Left ventricle myocardium inferior (tissue), 1 donor: ENCODE results near the gene SSBP3. TPM values are rescaled to one million over a fixed set of nuclear protein-coding genes. Genes with fewer than 3 reads are reported as not detected.
A peak's percentile ranks its signal among the peaks of the same experiment; 100 is the strongest.
"Not testable (repeated sequence)": the region's sequence is repeated elsewhere in the genome, so short reads cannot be mapped to it uniquely, and the experiment has no call there.

Source experiments
- DNase-seq: peaks from one replicate; pipeline ENCODE4 v3.0.0-alpha.2; 2020
- H3K27ac ChIP-seq: fragments of 200-600 bp; replicated peaks from 2 replicates; pipeline ENCODE4 v1.8.0; 2021
- H3K27me3 ChIP-seq: fragments of 200-600 bp; 2 replicates; pipeline ENCODE4 v1.8.0; 2021; ENCODE audit warnings: low read depth
- H3K36me3 ChIP-seq: fragments of 200-600 bp; 2 replicates; pipeline ENCODE4 v1.8.0; 2021
- H3K4me1 ChIP-seq: fragments of 200-600 bp; 2 replicates; pipeline ENCODE4 v1.8.0; 2021
- H3K4me3 ChIP-seq: fragments of 200-600 bp; 2 replicates; pipeline ENCODE4 v1.8.0; 2021; ENCODE audit warnings: mild to moderate bottlenecking, moderate library complexity
- H3K9me3 ChIP-seq: fragments of 200-600 bp; replicated peaks from 2 replicates; pipeline ENCODE4 v1.8.0; 2021
- CTCF ChIP-seq: fragments of 200-600 bp; IDR thresholded peaks from 2 replicates; pipeline ENCODE4 v1.8.0; 2021; ENCODE audit warnings: antibody characterized with exemption, mild to moderate bottlenecking, borderline replicate concordance
- intact Hi-C: fragments of 100-400 bp; cut with micrococcal nuclease; formaldehyde crosslinking; loops from one replicate; pipeline ENCODE4 v1.11.0; 2022
- long read RNA-seq: library from polyadenylated mRNA; unstranded; transcript quantifications from one replicate; pipeline ENCODE4 v2.0.0, GENCODE V29; 2021
- total RNA-seq: library from RNA; stranded (reverse); fragmentation: NEBNext Ultra II Directional; extraction: Animal tissue kit (Norgen Biotek cat#: 25700); gene quantifications from one replicate; pipeline ENCODE4 v1.2.1, GENCODE V29; 2021
- donor health status: DM: no; HTN: yes; CAD: no; lungs with severe emphysema.

The SSBP3 gene
- 57.7 TPM for total RNA-seq
- long read RNA-seq, transcript SSBP3-203 (17 exons, 1,578 nt) = major isoform, 13 of 30 reads
- long read RNA-seq, partial matches to known transcripts = 9 of 30 reads
- long read RNA-seq, other reads (novel, unspliced or antisense) = 8 of 30 reads

- peak; percentile 38 for TF ChIP-seq CTCF
- Histone ChIP-seq H3K4me3 (peak within 1 kb of the TSS; percentile 95), H3K27me3 (no peaks in the 10 kb centered on the region), H3K27ac (peak within 1 kb of the TSS; percentile 93), H3K4me1 (peaks cover 69% of the 10 kb centered on the region), H3K36me3 (peaks cover 2% of the 10 kb centered on the region), H3K9me3 (no peaks in the 10 kb centered on the region)
- peak; percentile 94 for DNase-seq
- intact Hi-C loops = loop anchor here (10.0 kb wide), 1 partner anchor 102 kb away; no protein-coding TSS in a partner anchor
These were observed at the start of gene SSBP3 for GRCh38 chr1:54406339-54407153. SSBP3 (minus strand) TSS chr1:54406394.

- no peak overlapping the region for H3K4me3 ChIP-seq
- H3K27ac ChIP-seq = no peak overlapping the region
- no peaks in the 10 kb centered on the region for H3K27me3 ChIP-seq
- no peak for DNase-seq
- no peak for TF ChIP-seq CTCF
- no peaks in the 10 kb centered on the region for H3K36me3 ChIP-seq
- intact Hi-C loops = no loop called here
- H3K9me3 ChIP-seq = peaks cover 8% of the 10 kb centered on the region
- H3K4me1 ChIP-seq = no peaks in the 10 kb centered on the region
These were observed 47.3 kb upstream of the SSBP3 start for GRCh38 chr1:54453509-54453908.

DNA sequence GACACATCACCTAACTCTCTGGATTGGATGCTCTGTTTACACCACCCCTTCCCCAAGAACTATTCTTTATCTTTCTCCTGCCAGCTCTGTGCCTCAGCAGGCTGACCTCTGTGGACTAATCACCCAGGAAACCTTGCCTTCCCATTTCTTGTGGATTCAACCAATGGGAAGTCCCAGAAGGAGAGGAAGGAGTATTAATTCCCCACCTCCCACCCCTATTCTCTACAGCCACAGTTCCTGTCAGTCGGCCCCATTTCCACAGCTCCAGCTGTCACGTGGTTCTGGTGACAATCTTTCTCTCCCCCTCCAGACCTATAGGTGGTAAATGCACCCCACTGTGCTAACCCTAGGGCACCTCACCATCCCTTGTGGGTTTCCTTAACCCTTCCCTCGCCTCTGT, 46.8 kb upstream of the SSBP3 start:
- Histone ChIP-seq H3K36me3 (no peaks in the 10 kb centered on the region), H3K27me3 (no peaks in the 10 kb centered on the region), H3K9me3 (peaks cover 8% of the 10 kb centered on the region), H3K4me3 (no peak overlapping the region), H3K27ac (no peak overlapping the region), H3K4me1 (no peaks in the 10 kb centered on the region)
- intact Hi-C loops = no loop called here
- no peak for TF ChIP-seq CTCF
- DNase-seq = no peak

GRCh38 chr1:54449431-54449830, 43.2 kb upstream of the SSBP3 start:
- H3K27ac ChIP-seq, H3K27me3 ChIP-seq, H3K9me3 ChIP-seq, H3K4me3 ChIP-seq, intact Hi-C loops, H3K36me3 ChIP-seq, DNase-seq, H3K4me1 ChIP-seq: not testable (repeated sequence)

GRCh38 chr1:54448801-54449200, 42.6 kb upstream of the SSBP3 start:
- H3K36me3 ChIP-seq, H3K9me3 ChIP-seq, H3K4me3 ChIP-seq, H3K27ac ChIP-seq, intact Hi-C loops, DNase-seq, H3K4me1 ChIP-seq, H3K27me3 ChIP-seq: not testable (repeated sequence)

DNA sequence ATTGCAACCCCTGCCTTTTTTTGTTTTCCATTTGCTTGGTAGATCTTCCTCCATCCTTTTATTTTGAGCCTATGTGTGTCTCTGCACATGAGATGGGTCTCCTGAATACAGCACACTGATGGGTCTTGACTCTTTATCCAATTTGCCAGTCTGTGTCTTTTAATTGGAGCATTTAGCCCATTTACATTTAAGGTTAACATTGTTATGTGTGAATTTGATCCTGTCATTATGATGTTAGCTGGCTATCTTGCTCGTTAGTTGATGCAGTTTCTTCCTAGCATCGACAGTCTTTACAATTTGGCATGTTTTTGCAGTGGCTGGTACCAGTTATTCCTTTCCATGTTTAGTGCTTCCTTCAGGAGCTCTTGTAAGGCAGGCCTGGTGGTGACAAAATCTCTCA, 40.9 kb upstream of the SSBP3 start:
- intact Hi-C loops, H3K27ac ChIP-seq: not testable (repeated sequence)

DNA sequence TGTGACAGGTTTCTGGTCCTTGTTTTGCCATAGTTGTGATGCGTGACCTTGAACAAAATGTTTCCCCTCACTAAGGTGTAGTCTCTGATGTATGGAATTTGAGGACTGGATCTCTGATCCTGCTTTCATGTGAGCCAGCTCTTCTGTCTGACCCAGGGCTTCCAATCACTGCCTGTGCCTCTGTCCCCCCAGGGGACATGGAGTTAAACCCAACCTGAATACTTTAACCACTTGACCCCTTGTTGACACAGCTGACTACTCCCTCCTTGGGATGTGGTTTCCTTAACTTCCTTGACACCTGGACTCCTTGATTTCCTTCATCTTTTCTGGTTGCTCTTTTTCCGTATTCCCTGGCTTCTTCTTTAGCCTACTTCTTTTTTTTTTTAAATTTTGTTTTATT, 36.0 kb upstream of the SSBP3 start:
- no peaks in the 10 kb centered on the region for H3K27me3 ChIP-seq
- no peaks in the 10 kb centered on the region for H3K4me1 ChIP-seq
- no peak for DNase-seq
- H3K27ac ChIP-seq = no peak overlapping the region
- H3K4me3 ChIP-seq = no peak overlapping the region
- intact Hi-C loops = no loop called here
- no peaks in the 10 kb centered on the region for H3K9me3 ChIP-seq
- TF ChIP-seq CTCF = no peak
- no peaks in the 10 kb centered on the region for H3K36me3 ChIP-seq

More for the DNA sequence above, 40.9 kb upstream of the SSBP3 start:
- H3K27me3 ChIP-seq, H3K36me3 ChIP-seq, H3K4me1 ChIP-seq, DNase-seq, H3K9me3 ChIP-seq, H3K4me3 ChIP-seq: not testable (repeated sequence)
